ENCODE data around the gene COL28A1.

- TF ChIP-seq EZH2 (IDR thresholded peaks at IDR 0.05; ENCODE audit: borderline replicate concordance, low read length) (no peak), CTCF (conservative IDR thresholded peaks at IDR 0.05 in 1 of 2, IDR thresholded peaks at IDR 0.05 in 1 of 2; ENCODE audit: extremely low read depth in 1 of 2, insufficient read depth in 1 of 2, low read depth in 1 of 2, low read length in 2 of 2) (no peak)
Measured at GRCh38 chr7:7426676-7427075, 109.0 kb downstream of the COL28A1 start.
